ENCODE measurements around the gene SLC12A7. TPM values are rescaled to one million over a fixed set of nuclear protein-coding genes. Genes with fewer than 3 reads are reported as not detected.

The SLC12A7 gene
- total RNA-seq, 4 donors from 2014 or later: 26.1 to 41.6 (median 29.1) TPM

DNA sequence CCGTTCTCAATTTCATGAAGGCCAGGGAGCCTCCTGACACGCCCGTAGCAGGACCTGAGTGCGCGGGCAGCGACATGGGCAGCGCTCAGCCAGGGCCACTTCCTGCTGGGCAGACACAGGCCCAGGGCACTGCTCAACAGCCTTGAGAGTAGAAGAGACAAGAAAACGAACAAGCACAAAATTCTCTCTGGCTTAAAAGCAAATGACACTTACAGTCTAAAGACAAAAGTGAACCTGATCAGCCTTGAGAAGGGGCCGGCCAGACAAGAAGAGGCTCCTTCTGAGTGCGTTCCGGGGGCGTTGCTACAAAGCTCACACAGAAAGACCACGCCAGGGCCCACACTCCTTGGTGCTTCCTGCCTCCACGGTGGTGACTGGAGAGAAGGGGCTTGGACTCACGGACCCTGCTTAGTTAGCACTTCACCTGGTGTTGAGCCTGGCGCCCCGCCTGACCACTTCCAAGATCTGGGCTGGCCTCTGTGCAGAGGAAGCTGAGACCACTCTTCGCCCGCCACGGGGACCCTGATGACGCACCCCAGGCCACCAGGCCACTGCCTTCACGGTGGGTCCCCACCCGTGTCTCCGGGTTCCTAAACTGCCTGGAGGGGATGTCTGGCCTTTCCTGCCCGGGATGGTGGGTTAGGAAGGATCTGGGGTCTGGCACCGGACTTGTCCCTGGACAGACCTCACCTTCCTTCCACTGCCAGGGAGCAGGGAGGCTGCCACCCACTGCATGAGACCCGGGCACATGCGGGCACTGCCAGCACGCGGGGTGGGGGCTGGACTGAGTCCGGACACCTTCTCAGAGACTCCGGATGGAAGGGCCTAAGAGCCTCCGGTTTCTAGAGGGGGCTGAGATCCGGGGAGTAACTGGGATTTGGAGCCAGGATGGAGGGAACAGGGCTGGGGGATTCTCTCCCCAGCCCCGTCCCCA, 1.3 kb downstream of the SLC12A7 start:
- DNase-seq: peak; percentile 67 to 73
- H3K4me3 ChIP-seq (replicated peaks in 1 of 3): peak overlapping the region; percentile 68 to 96 (median 94)
- peaks cover 10 to 23% of the 10 kb centered on the region in 2 donors for H3K4me1 ChIP-seq
- intact Hi-C loops (cut with DNase I): no loop called here
- no peaks in the 10 kb centered on the region for H3K36me3 ChIP-seq
- no peaks in the 10 kb centered on the region for H3K9me3 ChIP-seq
- TF ChIP-seq, protein P1, sequence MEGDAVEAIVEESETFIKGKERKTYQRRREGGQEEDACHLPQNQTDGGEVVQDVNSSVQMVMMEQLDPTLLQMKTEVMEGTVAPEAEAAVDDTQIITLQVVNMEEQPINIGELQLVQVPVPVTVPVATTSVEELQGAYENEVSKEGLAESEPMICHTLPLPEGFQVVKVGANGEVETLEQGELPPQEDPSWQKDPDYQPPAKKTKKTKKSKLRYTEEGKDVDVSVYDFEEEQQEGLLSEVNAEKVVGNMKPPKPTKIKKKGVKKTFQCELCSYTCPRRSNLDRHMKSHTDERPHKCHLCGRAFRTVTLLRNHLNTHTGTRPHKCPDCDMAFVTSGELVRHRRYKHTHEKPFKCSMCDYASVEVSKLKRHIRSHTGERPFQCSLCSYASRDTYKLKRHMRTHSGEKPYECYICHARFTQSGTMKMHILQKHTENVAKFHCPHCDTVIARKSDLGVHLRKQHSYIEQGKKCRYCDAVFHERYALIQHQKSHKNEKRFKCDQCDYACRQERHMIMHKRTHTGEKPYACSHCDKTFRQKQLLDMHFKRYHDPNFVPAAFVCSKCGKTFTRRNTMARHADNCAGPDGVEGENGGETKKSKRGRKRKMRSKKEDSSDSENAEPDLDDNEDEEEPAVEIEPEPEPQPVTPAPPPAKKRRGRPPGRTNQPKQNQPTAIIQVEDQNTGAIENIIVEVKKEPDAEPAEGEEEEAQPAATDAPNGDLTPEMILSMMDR (IDR thresholded peaks at IDR 0.05): no peak
- TF ChIP-seq POLR2A (IDR thresholded peaks at IDR 0.05): no peak
- peak overlapping the region; percentile 73 to 95 (median 85) for H3K27ac ChIP-seq
- no peaks in the 10 kb centered on the region for H3K27me3 ChIP-seq
- 38 to 42% methylated on average over 18 to 26 of the region's 35 CpGs for WGBS, 2 donors

DNA sequence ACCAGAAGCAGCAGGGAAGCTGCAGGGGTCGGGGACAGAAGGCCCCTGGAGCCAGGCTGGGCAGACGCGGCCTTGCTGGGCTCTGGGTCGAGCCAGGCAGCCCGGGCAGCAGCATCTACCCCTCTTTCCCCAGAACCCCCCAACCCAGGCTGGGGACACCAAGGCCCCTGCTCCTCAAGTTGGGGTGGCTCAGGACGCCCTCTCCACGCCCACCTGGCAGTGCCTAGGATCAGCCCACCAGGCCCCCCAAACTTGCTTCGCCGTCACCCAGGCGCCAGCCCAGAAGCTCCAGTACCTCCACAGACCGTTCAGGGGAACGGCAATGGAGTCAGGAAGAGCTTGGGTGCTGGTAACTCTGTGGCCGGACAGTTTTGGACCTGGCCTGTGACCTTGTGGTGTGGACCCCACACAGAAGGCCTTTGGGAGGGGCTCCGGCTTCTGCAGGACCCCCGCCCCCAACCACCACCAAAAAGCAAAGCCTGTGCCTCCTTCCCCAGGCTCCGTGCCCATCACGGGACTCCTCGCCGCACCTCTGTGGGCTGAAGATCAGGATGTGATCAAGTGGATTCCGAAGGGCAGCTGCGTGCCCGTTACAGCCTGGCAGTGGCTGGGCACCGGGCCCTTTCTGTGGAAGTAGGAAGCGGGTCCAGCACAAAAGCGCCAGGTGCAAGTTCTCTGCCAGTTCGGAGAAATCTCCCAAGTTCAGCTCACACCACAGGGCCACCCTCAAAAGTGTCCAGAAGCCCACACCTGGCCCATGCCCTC, 2.1 kb downstream of the SLC12A7 start:
- H3K27me3 ChIP-seq: no peaks in the 10 kb centered on the region
- H3K9me3 ChIP-seq: no peaks in the 10 kb centered on the region
- 82 to 92% methylated on average over 16 to 21 of the region's 26 CpGs for WGBS, 2 donors
- peak in 1 of 2 donors; percentile 21 for DNase-seq
- H3K4me3 ChIP-seq (replicated peaks in 1 of 3): peak overlapping the region in 1 of 3 donors; percentile 96
- H3K4me1 ChIP-seq: peaks cover 19 to 31% of the 10 kb centered on the region in 2 donors
- TF ChIP-seq, protein P1 (IDR thresholded peaks at IDR 0.05): no peak
- intact Hi-C loops (cut with DNase I): no loop called here
- no peaks in the 10 kb centered on the region for H3K36me3 ChIP-seq
- peak overlapping the region; percentile 73 to 95 (median 85) for H3K27ac ChIP-seq

DNA sequence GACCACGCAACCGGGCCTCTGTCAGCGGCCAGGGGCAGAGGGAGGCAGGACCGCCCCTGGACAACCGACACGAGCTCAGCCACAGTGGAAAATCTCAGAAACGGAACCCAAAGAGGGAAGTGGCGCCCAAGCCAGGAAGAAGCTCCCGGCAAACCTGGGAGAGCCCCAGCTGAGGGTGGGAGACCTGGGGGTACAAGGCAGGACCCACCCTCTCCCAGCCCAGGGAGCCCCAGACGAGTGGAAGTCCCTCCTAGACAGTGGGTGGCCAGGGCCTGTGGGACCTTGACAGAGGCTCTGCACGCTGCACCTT, 3.0 kb downstream of the SLC12A7 start:
- H3K9me3 ChIP-seq: no peaks in the 10 kb centered on the region
- 65 to 90% methylated on average over 2 to 9 of the region's 11 CpGs for WGBS, 2 donors
- H3K27ac ChIP-seq: peak overlapping the region in 1 of 3 donors; percentile 95
- TF ChIP-seq POLR2A (IDR thresholded peaks at IDR 0.05): no peak
- TF ChIP-seq, protein P1 (IDR thresholded peaks at IDR 0.05): no peak
- intact Hi-C loops (cut with DNase I): no loop called here
- no peaks in the 10 kb centered on the region for H3K27me3 ChIP-seq
- H3K36me3 ChIP-seq: no peaks in the 10 kb centered on the region
- DNase-seq: no peak
- H3K4me3 ChIP-seq (replicated peaks in 1 of 3): no peak overlapping the region
- peaks cover 28 to 40% of the 10 kb centered on the region in 2 donors for H3K4me1 ChIP-seq

DNA sequence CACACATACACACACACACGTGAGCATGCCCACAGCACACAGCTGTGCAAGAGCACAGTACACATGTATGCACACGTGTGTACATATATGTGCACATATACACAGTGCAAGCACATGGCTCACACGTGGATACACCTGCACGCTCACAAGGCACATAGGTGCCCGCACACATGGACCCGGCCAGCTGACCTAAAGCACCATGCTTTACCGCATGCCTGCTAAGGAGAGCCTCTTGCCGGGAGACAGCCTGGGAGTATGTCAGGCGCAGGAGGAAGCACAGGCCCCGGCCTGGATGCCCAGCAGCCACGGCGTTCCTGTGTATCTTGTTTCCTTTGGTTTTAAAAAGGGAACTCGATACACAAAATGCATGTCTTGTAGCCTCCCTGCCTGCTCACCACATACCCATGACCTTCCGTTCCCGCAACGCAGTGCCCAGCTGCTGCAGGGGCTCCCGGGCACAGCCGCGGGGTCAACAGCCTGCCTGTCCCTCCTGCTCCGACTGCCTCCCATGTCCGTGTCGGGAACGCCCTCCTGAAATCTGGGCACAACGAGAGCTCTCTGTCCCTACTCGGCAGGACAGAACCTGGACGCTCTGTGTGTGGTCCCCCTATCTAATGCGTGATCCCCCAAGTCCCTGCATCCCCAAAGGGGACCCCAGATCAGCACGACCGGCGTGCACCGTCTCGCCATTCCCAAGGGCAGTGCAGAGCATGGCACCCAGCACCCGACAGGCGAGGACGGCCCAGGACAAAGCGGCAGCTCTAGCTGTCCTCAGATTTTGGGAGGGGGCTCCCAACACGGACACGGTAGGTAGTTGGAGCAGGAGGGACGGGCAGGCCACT, 3.6 kb downstream of the SLC12A7 start:
- H3K4me1 ChIP-seq: peaks cover 33 to 46% of the 10 kb centered on the region in 2 donors
- H3K9me3 ChIP-seq: no peaks in the 10 kb centered on the region
- H3K36me3 ChIP-seq: no peaks in the 10 kb centered on the region
- H3K27ac ChIP-seq: peak overlapping the region in 1 of 3 donors; percentile 95
- no peak for DNase-seq
- WGBS, 2 donors: 87 to 88% methylated on average over 25 to 35 of the region's 39 CpGs
- no peak overlapping the region for H3K4me3 ChIP-seq (replicated peaks in 1 of 3)
- H3K27me3 ChIP-seq: no peaks in the 10 kb centered on the region
- TF ChIP-seq, protein P1 (IDR thresholded peaks at IDR 0.05): no peak
- intact Hi-C loops (cut with DNase I): no loop called here

All from thyroid gland (tissue), 4 donors.